ENCODE results near the gene MFNG.

The MFNG gene

GRCh38 chr22:37493979-37494378, 7.8 kb upstream of the MFNG start:
- DNase-seq (ENCODE audit: low spot score): no peak

GRCh38 chr22:37492428-37493344, 6.5 kb upstream of the MFNG start:
- DNase-seq (ENCODE audit: low spot score): no peak

- no peak for DNase-seq (ENCODE audit: low spot score)
Observed at GRCh38 chr22:37491559-37492427, 5.6 kb upstream of the MFNG start.

GRCh38 chr22:37491106-37491505, 4.9 kb upstream of the MFNG start:
- no peak for DNase-seq (ENCODE audit: low spot score)

- no peak for DNase-seq (ENCODE audit: low spot score)
Observed at GRCh38 chr22:37489983-37490382, 3.8 kb upstream of the MFNG start.

- DNase-seq (ENCODE audit: low spot score): no peak
Observed at GRCh38 chr22:37488337-37489135, 2.4 kb upstream of the MFNG start.

- DNase-seq (ENCODE audit: low spot score): no peak
Observed at GRCh38 chr22:37487571-37487970, 1.4 kb upstream of the MFNG start.

GRCh38 chr22:37487129-37487528, 945 bp upstream of the MFNG start:
- DNase-seq (ENCODE audit: low spot score): no peak

GRCh38 chr22:37485395-37486223, 575 bp downstream of the MFNG start:
- no peak for DNase-seq (ENCODE audit: low spot score)

- peak; percentile 21 for DNase-seq (ENCODE audit: low spot score)
Observed at GRCh38 chr22:37484480-37485394, 1.4 kb downstream of the MFNG start.

GRCh38 chr22:37483050-37483449, 3.1 kb downstream of the MFNG start:
- no peak for DNase-seq (ENCODE audit: low spot score)

- no peak for DNase-seq (ENCODE audit: low spot score)
Observed at GRCh38 chr22:37482244-37482643, 3.9 kb downstream of the MFNG start.

- no peak for DNase-seq (ENCODE audit: low spot score)
Observed at GRCh38 chr22:37481347-37481907, 4.8 kb downstream of the MFNG start.

- DNase-seq (ENCODE audit: low spot score): no peak
Observed at GRCh38 chr22:37480387-37481346, 5.5 kb downstream of the MFNG start.

GRCh38 chr22:37479196-37479595, 7.0 kb downstream of the MFNG start:
- DNase-seq (ENCODE audit: low spot score): no peak

- no peak for DNase-seq (ENCODE audit: low spot score)
Observed at GRCh38 chr22:37476389-37477329, 9.5 kb downstream of the MFNG start.

GRCh38 chr22:37474447-37475090, 11.6 kb downstream of the MFNG start:
- no peak for DNase-seq (ENCODE audit: low spot score)

All from putamen (tissue), 1 donor.